Activated naive CD8-positive, alpha-beta T cell treated with anti-CD3 and anti-CD28 coated beads, Interleukin-2, amount 10 ng/mL, durations not matched to agents 7 days and 5 days (primary cell): Measurements from ENCODE around the gene ABLIM3. TPM values are rescaled to one million over a fixed set of nuclear protein-coding genes. Genes with fewer than 3 reads are reported as not detected.

Source experiments
- ATAC-seq: fragments of 150-1000 bp; cut with Tn5 transposase; one replicate; pipeline ENCODE4 v1.10.0; 2021; ENCODE audit warnings: low read depth, moderate library complexity
- POLR2A ChIA-PET: fragments of 350-600 bp; sonication (Branson Sonifier 250); formaldehyde crosslinking; loops from one replicate; lab custom pipeline; 2021; ENCODE audit warnings: antibody characterized with exemption; lab: Charles Lee
- DNase-seq: peaks from one replicate; pipeline ENCODE4 v3.0.0; 2021
- H3K27ac Mint-ChIP-seq: one replicate; pipeline ENCODE4 v1.8.0; 2022; ENCODE audit warnings: mild to moderate bottlenecking, mixed read lengths
- H3K27me3 Mint-ChIP-seq: one replicate; pipeline ENCODE4 v1.8.0; 2022; ENCODE audit warnings: mild to moderate bottlenecking, moderate library complexity, mixed read lengths
- H3K36me3 Mint-ChIP-seq: one replicate; pipeline ENCODE4 v1.8.0; 2021; ENCODE audit warnings: mild to moderate bottlenecking, mixed read lengths
- H3K4me1 Mint-ChIP-seq: one replicate; pipeline ENCODE4 v1.8.0; 2021; ENCODE audit warnings: mixed read lengths
- H3K4me3 Mint-ChIP-seq: one replicate; pipeline ENCODE4 v1.8.0; 2022; ENCODE audit warnings: mild to moderate bottlenecking, moderate library complexity, mixed read lengths
- H3K9me3 Mint-ChIP-seq: one replicate; pipeline ENCODE4 v1.8.0; 2021; ENCODE audit warnings: mixed read lengths
- total RNA-seq, 2 experiments: library from RNA; stranded (reverse); gene quantifications; one replicate each; pipeline ENCODE4 v1.2.3, GENCODE V29; 2021

ABLIM3 gene
- total RNA-seq, 2 experiments from 2014 or later = not detected

- Mint-ChIP-seq H3K27ac (no peak overlapping the region), H3K27me3 (peaks cover 10% of the 10 kb centered on the region), H3K4me1 (no peaks in the 10 kb centered on the region), H3K4me3 (no peak overlapping the region), H3K36me3 (no peaks in the 10 kb centered on the region), H3K9me3 (no peaks in the 10 kb centered on the region)
- DNase-seq (no peak), ATAC-seq (no peak)
- POLR2A ChIA-PET = interaction anchor here (0.6 to 0.7 kb wide), 2 partner anchors 10 to 42 kb away, joined by 3 read pairs; no protein-coding TSS in a partner anchor
These were observed 115.8 kb downstream of the ABLIM3 start for GRCh38 chr5:149257131-149257530.

- DNase-seq (no peak), ATAC-seq (no peak)
- Mint-ChIP-seq H3K36me3 (no peaks in the 10 kb centered on the region), H3K27ac (no peak overlapping the region), H3K27me3 (peaks cover 10% of the 10 kb centered on the region), H3K4me1 (no peaks in the 10 kb centered on the region), H3K4me3 (no peak overlapping the region), H3K9me3 (no peaks in the 10 kb centered on the region)
- POLR2A ChIA-PET = interaction anchor here (0.6 to 1.4 kb wide), 2 partner anchors 18 to 41 kb away, joined by 3 to 4 read pairs; no protein-coding TSS in a partner anchor
These were observed 116.8 kb downstream of the ABLIM3 start for GRCh38 chr5:149257889-149258705.

- Mint-ChIP-seq H3K36me3 (no peaks in the 10 kb centered on the region), H3K4me3 (no peak overlapping the region), H3K27me3 (peaks cover 15% of the 10 kb centered on the region), H3K27ac (no peak overlapping the region), H3K4me1 (peaks cover 8% of the 10 kb centered on the region), H3K9me3 (no peaks in the 10 kb centered on the region)
- DNase-seq (no peak), ATAC-seq (no peak)
- POLR2A ChIA-PET = no interaction called here
These were observed 119.5 kb downstream of the ABLIM3 start for GRCh38 chr5:149260761-149261160.

GRCh38 chr5:149261246-149261645 lies 120.0 kb downstream of the ABLIM3 start:
- POLR2A ChIA-PET = no interaction called here
- Mint-ChIP-seq H3K27ac (no peak overlapping the region), H3K4me1 (peaks cover 8% of the 10 kb centered on the region), H3K36me3 (no peaks in the 10 kb centered on the region), H3K27me3 (peaks cover 15% of the 10 kb centered on the region), H3K9me3 (no peaks in the 10 kb centered on the region), H3K4me3 (no peak overlapping the region)
- ATAC-seq (no peak), DNase-seq (no peak)

GRCh38 chr5:149262315-149262714 lies 121.0 kb downstream of the ABLIM3 start:
- peaks cover 15% of the 10 kb centered on the region for H3K27me3 Mint-ChIP-seq
- no peaks in the 10 kb centered on the region for H3K9me3 Mint-ChIP-seq
- no peak for ATAC-seq
- DNase-seq = no peak
- POLR2A ChIA-PET = no interaction called here
- H3K4me1 Mint-ChIP-seq = peaks cover 8% of the 10 kb centered on the region
- H3K4me3 Mint-ChIP-seq = no peak overlapping the region
- H3K27ac Mint-ChIP-seq = no peak overlapping the region
- H3K36me3 Mint-ChIP-seq = no peaks in the 10 kb centered on the region

- no peak overlapping the region for H3K4me3 Mint-ChIP-seq
These were observed 123.3 kb downstream of the ABLIM3 start for GRCh38 chr5:149264439-149265067.

GRCh38 chr5:149265068-149265465 lies 123.8 kb downstream of the ABLIM3 start:
- DNase-seq (no peak), ATAC-seq (no peak)
- Mint-ChIP-seq H3K27me3 (peaks cover 18% of the 10 kb centered on the region), H3K36me3 (no peaks in the 10 kb centered on the region), H3K4me3 (no peak overlapping the region), H3K9me3 (no peaks in the 10 kb centered on the region), H3K27ac (no peak overlapping the region), H3K4me1 (peaks cover 8% of the 10 kb centered on the region)
- POLR2A ChIA-PET = no interaction called here

More at GRCh38 chr5:149264439-149265067, 123.3 kb downstream of the ABLIM3 start:
- ATAC-seq = peak; percentile 82
- peaks cover 8% of the 10 kb centered on the region for H3K4me1 Mint-ChIP-seq
- H3K27ac Mint-ChIP-seq = no peak overlapping the region
- H3K36me3 Mint-ChIP-seq = no peaks in the 10 kb centered on the region
- peaks cover 17% of the 10 kb centered on the region for H3K27me3 Mint-ChIP-seq
- no peaks in the 10 kb centered on the region for H3K9me3 Mint-ChIP-seq
- DNase-seq = peak; percentile 60
- POLR2A ChIA-PET = no interaction called here

GRCh38 chr5:149265597-149265996 lies 124.3 kb downstream of the ABLIM3 start:
- Mint-ChIP-seq H3K9me3 (no peaks in the 10 kb centered on the region), H3K36me3 (no peaks in the 10 kb centered on the region), H3K27ac (no peak overlapping the region), H3K4me1 (peaks cover 8% of the 10 kb centered on the region), H3K27me3 (peaks cover 23% of the 10 kb centered on the region), H3K4me3 (no peak overlapping the region)
- DNase-seq (no peak), ATAC-seq (no peak)
- POLR2A ChIA-PET = no interaction called here

GRCh38 chr5:149267241-149267973 lies 126.1 kb downstream of the ABLIM3 start:
- DNase-seq = no peak
- H3K27me3 Mint-ChIP-seq = peaks cover 37% of the 10 kb centered on the region
- no peaks in the 10 kb centered on the region for H3K9me3 Mint-ChIP-seq
- no peak for ATAC-seq
- POLR2A ChIA-PET = no interaction called here
- peaks cover 13% of the 10 kb centered on the region for H3K4me1 Mint-ChIP-seq
- H3K27ac Mint-ChIP-seq = no peak overlapping the region
- H3K4me3 Mint-ChIP-seq = no peak overlapping the region
- H3K36me3 Mint-ChIP-seq = no peaks in the 10 kb centered on the region

- DNase-seq (no peak), ATAC-seq (peak; percentile 54)
- peaks cover 14% of the 10 kb centered on the region for H3K4me1 Mint-ChIP-seq
- H3K27ac Mint-ChIP-seq = no peak overlapping the region
- POLR2A ChIA-PET = interaction anchor here (0.5 kb wide), 1 partner anchor 139 kb away, joined by 4 read pairs; no protein-coding TSS in a partner anchor
- no peaks in the 10 kb centered on the region for H3K36me3 Mint-ChIP-seq
- no peaks in the 10 kb centered on the region for H3K9me3 Mint-ChIP-seq
- no peak overlapping the region for H3K4me3 Mint-ChIP-seq
- peaks cover 51% of the 10 kb centered on the region for H3K27me3 Mint-ChIP-seq
These were observed 127.8 kb downstream of the ABLIM3 start for GRCh38 chr5:149268928-149269557.

GRCh38 chr5:149271195-149271715 lies 130.0 kb downstream of the ABLIM3 start:
- Mint-ChIP-seq H3K36me3 (no peaks in the 10 kb centered on the region), H3K4me3 (peak overlapping the region; percentile 10), H3K9me3 (no peaks in the 10 kb centered on the region), H3K27me3 (peaks cover 58% of the 10 kb centered on the region), H3K4me1 (peaks cover 6% of the 10 kb centered on the region), H3K27ac (no peak overlapping the region)
- ATAC-seq (no peak), DNase-seq (peak; percentile 40)
- POLR2A ChIA-PET = no interaction called here

- Mint-ChIP-seq H3K4me3 (peak within 1 kb of the TSS; percentile 89), H3K4me1 (peaks cover 6% of the 10 kb centered on the region)
These were observed 130.6 kb downstream of the ABLIM3 start, which contains the start of gene AFAP1L1 for GRCh38 chr5:149271716-149272563. AFAP1L1 (plus strand) TSS chr5:149271859; CDS start chr5:149271969, 110 bp downstream.

More at GRCh38 chr5:149271716-149272563, 130.6 kb downstream of the ABLIM3 start, which contains the start of gene AFAP1L1:
- ATAC-seq = peak; percentile 57
- POLR2A ChIA-PET = no interaction called here
- Mint-ChIP-seq H3K27me3 (peaks cover 65% of the 10 kb centered on the region), H3K27ac (no peak within 1 kb of the TSS), H3K36me3 (no peaks in the 10 kb centered on the region), H3K9me3 (no peaks in the 10 kb centered on the region)
- DNase-seq = peak; percentile 43
